Epithelial cell of alveolus of lung (primary cell): ENCODE measurements around the gene TPO. TPM values are rescaled to one million over a fixed set of nuclear protein-coding genes. Genes with fewer than 3 reads are reported as not detected.

Source experiments
- total RNA-seq: library from RNA; depleted of rRNA; stranded (reverse); fragments of >200 nt; gene quantifications from 2 replicates; pipeline ENCODE4 v1.2.1, GENCODE V29; 2015

The TPO gene
- not detected in 2 replicates for total RNA-seq

DNA sequence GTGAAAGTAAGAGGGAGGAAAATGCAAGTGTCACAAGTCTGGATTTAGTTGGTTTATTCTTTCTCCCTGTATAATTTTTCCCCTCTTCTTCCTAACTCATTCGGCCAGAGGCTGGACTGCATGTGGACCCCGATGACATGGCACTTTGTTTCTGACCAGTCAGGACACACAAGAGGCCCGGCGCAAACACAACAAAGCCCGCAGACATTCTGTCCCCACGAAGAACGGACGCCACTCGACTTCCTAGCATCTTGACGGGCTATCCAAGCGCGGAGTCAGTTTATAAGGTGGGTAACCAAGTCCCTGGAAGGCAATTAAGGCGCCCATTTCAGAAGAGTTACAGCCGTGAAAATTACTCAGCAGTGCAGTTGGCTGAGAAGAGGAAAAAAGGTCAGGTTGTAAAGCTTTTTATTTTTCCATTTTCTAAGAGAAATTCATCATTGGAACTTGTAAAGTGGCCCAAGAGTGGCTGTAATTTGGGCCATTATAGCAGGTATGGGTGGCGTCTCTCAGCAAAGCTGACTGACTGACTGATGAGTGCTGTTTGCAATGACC, at the start of gene TPO:
TSS of gene TPO (plus strand) at position 308 of the 555 bp plus-strand sequence. CDS start 946 bp downstream, outside the sequence.

